Lung (tissue), 12 donors: Measurements from ENCODE around the gene ZFYVE28. TPM values are rescaled to one million over a fixed set of nuclear protein-coding genes. Genes with fewer than 3 reads are reported as not detected.

Experiments
- ATAC-seq: fragments of 200-7000 bp; cut with Tn5 transposase; one replicate; pipeline ENCODE4 v1.9.1; 2020; ENCODE audit warnings: moderate number of reproducible peaks; ENCODE audit not compliant: insufficient read depth, low FRiP score
- DNase-seq, 3 donors: peaks; one replicate each; pipeline ENCODE4 v3.0.0-alpha.2; 2013 to 2017
- H3K27ac ChIP-seq, 2 donors: one replicate each; pipeline ENCODE4 v1.5.1; 2013; ENCODE audit warnings: mild to moderate bottlenecking in 2 of 2, moderate library complexity in 2 of 2, control low read depth in 1 of 2, inconsistent platforms in 1 of 2, low read depth in 1 of 2, low read length in 1 of 2
- H3K27me3 ChIP-seq, 3 donors: one replicate each; pipeline ENCODE4 v1.5.1; 2013; ENCODE audit warnings: low read length in 2 of 3; ENCODE audit not compliant: control insufficient read depth in 3 of 3, insufficient read depth in 3 of 3
- H3K36me3 ChIP-seq, 4 donors: one replicate each; pipeline ENCODE4 v1.5.1; 2013; ENCODE audit warnings: low read length in 4 of 4, mild to moderate bottlenecking in 1 of 4, moderate library complexity in 1 of 4; ENCODE audit not compliant: control insufficient read depth in 4 of 4, insufficient read depth in 4 of 4
- H3K4me1 ChIP-seq, 5 donors: one replicate each; pipeline ENCODE4 v1.5.1; 2013; ENCODE audit warnings: low read length in 5 of 5, mild to moderate bottlenecking in 2 of 5, moderate library complexity in 1 of 5; ENCODE audit not compliant: control insufficient read depth in 5 of 5, insufficient read depth in 5 of 5
- H3K4me3 ChIP-seq: one replicate; pipeline ENCODE4 v1.5.1; 2013; ENCODE audit warnings: mild to moderate bottlenecking, control low read depth, moderate library complexity
- H3K9ac ChIP-seq, 2 donors: one replicate each; pipeline ENCODE4 v1.5.1; 2013; ENCODE audit warnings: low read length in 2 of 2, control low read depth in 1 of 2; ENCODE audit not compliant: insufficient read depth in 1 of 2
- H3K9me3 ChIP-seq, 4 donors: one replicate each; pipeline ENCODE4 v1.5.1; 2013; ENCODE audit warnings: low read length in 3 of 4, mild to moderate bottlenecking in 1 of 4, moderate library complexity in 1 of 4; ENCODE audit not compliant: control insufficient read depth in 4 of 4, insufficient read depth in 3 of 4
- CTCF ChIP-seq: IDR thresholded peaks from 2 replicates; pipeline ENCODE4 v1.5.1; 2012; ENCODE audit warnings: mild to moderate bottlenecking; ENCODE audit errors: control extremely low read depth, extremely low read depth
- WGBS, 2 donors: extraction: QIAGEN DNeasy Blood & Tissue Kit; methylation state at CpG; one replicate each; pipeline ENCODE4 v1.1.7; 2013; 5-methylcytosine and 5-hydroxymethylcytosine counted together
- polyA plus RNA-seq, 2 donors: library from polyadenylated mRNA; stranded (reverse); fragments of 200-250 nt; gene quantifications; one replicate each; pipeline ENCODE4 v1.2.1, GENCODE V29; 2013
- total RNA-seq, 2 donors: library from RNA; depleted of rRNA in 1 of 2; stranded (reverse); fragments of >200 nt in 1 of 2; gene quantifications; one replicate each; pipeline ENCODE4 v1.2.1, GENCODE V29; 2014 to 2021
- donor health status: control.
- donor health status: control.
- donor health status: Bipolar disorder and iron deficiency.
- donor health status: healthy.
- donor health status: DM: yes; HTN: yes; CAD: no.

The ZFYVE28 gene
- total and polyA plus RNA-seq, 4 donors = 6.8 to 10.3 (median 7.6) TPM

- Histone ChIP-seq H3K4me1 (peaks cover 0 to 17% (median 7%) of the 10 kb centered on the region in 5 donors), H3K36me3 (no peaks in the 10 kb centered on the region), H3K27ac (no peak overlapping the region), H3K27me3 (peaks cover 0 to 28% (median 4%) of the 10 kb centered on the region in 3 donors), H3K4me3 (no peak overlapping the region), H3K9me3 (no peaks in the 10 kb centered on the region), H3K9ac (no peak overlapping the region)
- 80 to 81% methylated on average over 28 of the region's 28 CpGs for WGBS, 2 donors
- no peak for TF ChIP-seq CTCF
- ATAC-seq = no peak
- DNase-seq = no peak
Measured at GRCh38 chr4:2399631-2400190, 18.7 kb downstream of the ZFYVE28 start.

DNA sequence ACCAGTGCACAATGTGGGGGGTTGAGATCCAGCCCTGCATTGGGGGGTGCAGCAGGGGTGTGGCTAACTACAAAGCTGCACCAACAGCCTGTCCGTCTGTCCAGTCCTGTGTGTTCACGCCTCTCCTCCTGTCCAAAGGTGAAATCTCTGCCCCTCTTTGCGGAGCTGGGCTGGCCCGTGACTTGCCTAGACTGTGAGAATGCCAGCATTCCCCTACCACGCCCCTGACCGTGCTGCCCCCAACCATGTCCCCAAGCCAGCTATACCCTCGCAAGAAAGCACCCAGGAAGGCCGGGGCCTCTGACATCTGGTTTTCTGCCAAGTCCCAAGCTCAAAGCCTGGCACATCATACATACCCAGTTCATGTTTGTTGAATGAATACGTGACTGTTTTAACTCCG is 19.2 kb downstream of the ZFYVE28 start:
- no peak for ATAC-seq
- WGBS, 2 donors = 90 to 91% methylated on average over 10 of the region's 10 CpGs
- no peak for TF ChIP-seq CTCF

DNA sequence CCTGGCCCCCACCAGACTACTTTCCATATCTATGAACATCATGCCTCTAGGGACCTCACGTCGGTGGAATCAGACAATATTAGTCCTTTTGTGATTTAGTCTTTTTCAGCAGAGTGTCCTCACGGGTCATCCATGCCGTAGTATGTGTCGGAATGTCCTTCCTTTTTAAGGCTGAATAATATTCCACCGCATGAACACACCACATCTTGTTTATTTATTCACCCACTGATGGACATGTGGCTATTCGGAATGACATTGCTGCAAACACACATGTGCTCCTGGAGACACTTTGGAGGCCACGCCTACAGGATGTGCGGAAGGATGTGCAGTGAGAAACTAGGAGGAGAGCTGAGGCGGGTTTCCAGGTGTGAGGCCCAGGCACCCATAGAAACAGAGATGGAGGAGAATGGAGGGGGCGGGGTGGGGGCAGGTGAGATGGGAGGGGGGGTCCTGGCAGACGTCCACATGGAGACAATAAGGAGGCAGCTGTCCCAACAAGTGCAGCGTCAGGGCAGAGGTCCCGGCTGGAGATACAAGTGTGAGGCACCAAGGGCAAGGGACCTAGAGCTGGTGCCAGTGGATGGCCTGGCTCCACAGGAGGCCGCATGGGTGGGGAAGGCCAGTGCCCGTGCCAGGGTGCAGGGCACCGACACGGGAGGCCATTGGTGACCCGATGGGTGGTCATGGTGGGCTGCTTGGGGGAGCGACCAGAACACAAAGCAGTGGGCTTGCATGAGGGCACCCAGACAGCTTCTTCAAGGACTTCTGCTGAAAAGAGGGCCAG is 20.7 kb downstream of the ZFYVE28 start:
- H3K9me3 ChIP-seq = no peaks in the 10 kb centered on the region
- H3K4me1 ChIP-seq = peaks cover 0 to 20% (median 7%) of the 10 kb centered on the region in 5 donors
- no peaks in the 10 kb centered on the region for H3K36me3 ChIP-seq
- DNase-seq (no peak), ATAC-seq (no peak)
- H3K9ac ChIP-seq = no peak overlapping the region
- no peak overlapping the region for H3K27ac ChIP-seq
- WGBS, 2 donors = 78 to 85% methylated on average over 20 of the region's 20 CpGs
- peaks cover 0 to 31% (median 11%) of the 10 kb centered on the region in 3 donors for H3K27me3 ChIP-seq
- TF ChIP-seq CTCF = no peak
- no peak overlapping the region for H3K4me3 ChIP-seq

More for the DNA sequence above, 19.2 kb downstream of the ZFYVE28 start:
- DNase-seq = no peak
- Histone ChIP-seq H3K9ac (no peak overlapping the region), H3K4me1 (peaks cover 0 to 17% (median 7%) of the 10 kb centered on the region in 5 donors), H3K4me3 (no peak overlapping the region), H3K27me3 (peaks cover 0 to 32% (median 4%) of the 10 kb centered on the region in 3 donors), H3K9me3 (no peaks in the 10 kb centered on the region), H3K27ac (no peak overlapping the region), H3K36me3 (no peaks in the 10 kb centered on the region)
